Stimulated activated CD4-positive, alpha-beta T cell treated with anti-CD3 and anti-CD28 coated beads, Interleukin-1b, Interleukin-23, amount 100 ng/mL, for 48 hours (primary cell): ENCODE results near the gene OTUD4.
A peak's percentile ranks its signal among the peaks of the same experiment; 100 is the strongest.
"Not testable (repeated sequence)": the region's sequence is repeated elsewhere in the genome, so short reads cannot be mapped to it uniquely, and the experiment has no call there.

Experiments
- DNase-seq: peaks from one replicate; pipeline ENCODE4 v3.0.0-alpha.2; 2020

Gene OTUD4

DNA sequence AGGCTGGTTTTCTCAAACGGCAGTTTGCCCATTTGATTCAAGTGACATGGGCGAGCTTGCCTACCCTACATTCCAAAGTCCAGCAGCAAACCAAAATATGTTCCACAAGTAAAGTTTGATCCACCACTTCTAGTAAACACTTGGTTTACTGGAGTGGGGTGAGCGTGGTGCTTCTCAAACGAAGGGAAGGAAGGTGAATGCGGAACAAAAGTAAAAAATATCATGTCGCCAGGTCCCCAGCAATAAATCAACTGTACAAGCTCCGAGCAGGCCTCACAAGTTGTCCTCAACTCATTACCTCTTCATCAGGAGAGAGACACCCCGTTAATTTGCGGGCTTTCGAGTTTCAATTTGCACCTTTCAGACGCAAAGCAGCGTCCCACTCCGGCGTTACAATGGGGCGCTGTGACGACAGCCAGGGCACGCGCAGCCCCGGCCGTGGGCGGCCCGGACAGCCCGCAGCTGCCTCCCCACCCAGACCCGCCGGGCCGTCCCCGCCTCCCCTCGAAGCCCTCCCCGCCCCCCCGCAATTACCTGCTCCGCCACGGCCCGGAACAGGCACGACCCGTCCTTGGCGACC, 1.0 kb downstream of the OTUD4 start:
- DNase-seq: peak; percentile 80

DNA sequence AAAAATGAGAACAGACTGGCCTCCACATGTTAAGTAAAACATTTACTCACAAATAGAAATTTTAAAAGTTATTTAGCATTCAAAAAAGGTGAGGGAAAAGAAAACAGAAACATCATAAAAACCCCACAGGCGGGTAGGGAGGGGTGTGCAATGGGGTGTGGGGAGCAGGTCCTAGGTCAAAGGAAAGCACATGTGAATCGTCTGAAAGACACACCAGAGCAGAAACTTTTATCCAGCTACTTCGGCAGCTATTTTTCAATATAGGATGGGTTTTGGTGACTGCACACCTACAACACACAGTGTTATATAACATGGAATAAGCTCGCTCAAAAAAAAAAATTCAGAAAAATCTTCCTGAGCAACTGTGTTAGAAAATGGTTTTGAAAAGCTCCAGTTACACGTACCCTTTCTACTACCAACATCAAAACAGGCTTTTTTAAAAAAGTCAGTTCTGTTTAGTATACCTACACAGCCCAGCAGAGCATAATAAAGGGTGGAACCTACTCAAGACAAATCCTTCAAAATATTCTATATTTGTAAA, 1.6 kb downstream of the OTUD4 start:
- no peak for DNase-seq

DNA sequence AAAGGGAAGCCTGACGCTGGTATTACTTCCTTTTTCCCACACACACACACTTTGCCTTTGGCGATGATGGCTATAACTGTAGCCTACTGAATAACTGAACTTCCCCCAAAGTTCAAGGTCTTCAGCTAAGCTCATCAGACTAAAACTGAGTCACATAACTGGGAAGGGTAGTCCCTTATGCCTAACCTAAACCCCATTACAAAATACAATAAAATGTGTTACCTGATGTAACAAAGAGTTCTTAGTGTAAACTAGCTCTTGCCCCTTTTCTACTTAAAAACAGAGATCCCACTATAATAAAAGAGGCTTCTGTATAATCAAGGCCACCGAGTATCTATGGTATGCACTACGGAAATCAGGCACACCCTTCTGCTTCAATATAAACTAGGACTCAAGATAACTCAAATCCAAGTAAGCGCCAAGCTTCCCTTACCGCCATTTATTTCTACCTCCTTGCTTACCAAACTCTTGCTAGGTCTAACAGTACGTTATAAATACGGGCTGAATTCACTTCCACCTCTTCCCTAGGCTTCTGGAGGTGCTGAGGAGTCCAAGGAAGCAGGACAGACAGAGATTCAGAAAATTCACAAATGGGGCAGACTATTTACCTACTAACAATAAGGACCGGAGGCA, 2.4 kb downstream of the OTUD4 start:
- no peak for DNase-seq

DNA sequence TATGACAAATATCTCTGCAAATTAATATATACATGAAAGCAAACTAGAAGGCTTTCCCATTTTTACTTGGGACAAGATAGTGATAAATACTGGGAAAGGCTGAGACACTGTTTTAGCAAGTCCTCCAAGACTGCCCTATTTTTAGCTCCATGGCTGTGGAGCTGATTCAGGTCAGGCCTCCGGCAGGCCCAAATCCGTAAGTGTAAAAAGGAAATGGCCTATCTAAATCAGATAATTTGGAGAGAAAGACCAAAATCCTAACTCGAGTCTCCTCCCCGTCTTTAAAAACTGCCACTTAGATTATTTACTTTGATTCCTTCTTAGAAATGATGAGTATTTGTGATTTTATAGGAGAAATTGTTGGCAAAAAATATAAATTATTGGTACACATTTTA, 2.9 kb downstream of the OTUD4 start:
- no peak for DNase-seq

DNA sequence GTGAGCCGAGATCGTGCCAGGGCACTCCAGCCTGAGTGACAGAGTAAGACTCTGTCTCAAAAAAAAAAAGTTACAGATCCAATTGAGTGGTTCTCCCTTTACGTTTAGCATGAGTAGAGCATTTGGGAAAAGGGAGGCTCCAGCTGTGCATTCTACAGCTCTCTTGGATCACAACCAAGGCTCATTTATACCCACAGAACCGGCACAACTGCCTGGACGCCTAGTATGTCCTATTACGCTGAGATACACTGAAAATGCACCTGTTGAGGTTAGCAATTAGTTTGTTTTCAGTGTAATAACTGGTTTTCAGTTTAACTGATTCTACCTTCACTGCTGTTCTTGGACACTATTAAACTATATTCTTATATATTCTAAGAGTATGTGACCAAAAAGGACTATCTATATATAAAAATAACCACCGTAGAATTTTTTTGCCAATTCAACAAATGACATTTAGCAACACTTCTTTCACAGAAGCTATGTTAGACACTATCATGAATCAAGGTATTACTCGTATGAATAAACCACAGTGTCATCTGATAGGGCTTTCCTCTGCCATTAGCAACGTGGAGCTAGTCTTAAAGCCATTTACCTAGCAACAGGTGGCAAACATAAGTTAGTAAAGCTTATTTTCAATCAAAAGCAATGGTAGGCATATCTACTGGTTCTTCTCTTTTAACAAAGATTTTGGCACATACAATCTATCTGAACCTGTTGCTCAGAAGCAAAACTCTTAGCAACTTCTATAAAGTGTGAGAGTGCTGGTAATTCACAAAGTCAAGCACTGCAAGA, 3.6 kb downstream of the OTUD4 start:
- no peak for DNase-seq

DNA sequence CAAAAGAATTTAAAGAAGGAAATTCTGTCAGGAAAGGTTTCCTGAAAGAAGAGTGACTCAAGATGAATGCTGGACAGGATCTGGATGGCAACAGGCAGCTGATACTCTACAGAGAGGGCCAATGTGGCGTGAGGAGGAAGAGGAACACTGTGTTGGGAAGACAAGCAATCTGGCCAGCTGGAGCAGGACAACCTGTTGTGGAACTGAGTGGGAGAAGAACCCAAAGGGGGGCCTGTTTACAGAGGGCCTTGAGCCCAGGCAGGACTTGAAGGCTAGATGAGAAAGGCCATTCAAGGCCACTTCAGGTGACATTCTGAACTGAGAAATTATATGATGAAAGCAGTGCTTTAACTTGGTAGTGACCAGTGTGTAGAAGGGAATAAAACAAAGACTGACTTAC, 8.5 kb downstream of the OTUD4 start:
- no peak for DNase-seq

DNA sequence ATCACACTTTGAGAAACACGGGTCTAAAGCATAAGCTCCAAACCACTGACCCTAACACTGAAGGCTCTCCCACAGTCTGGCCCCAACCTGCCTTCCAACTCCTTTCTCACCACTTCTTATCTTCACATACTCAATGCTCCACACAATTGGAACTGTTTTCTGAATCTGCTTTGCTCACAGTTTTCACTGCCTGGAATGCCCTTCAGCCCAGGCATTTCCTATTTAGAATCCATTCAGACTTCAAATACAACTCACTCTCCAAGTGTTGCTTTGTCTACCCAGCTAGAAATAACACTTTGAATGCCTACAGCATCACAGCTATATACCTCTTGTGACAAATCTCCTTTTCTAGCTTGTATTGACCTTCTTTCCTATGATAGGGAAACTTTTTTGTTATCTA, 10.2 kb downstream of the OTUD4 start:
- no peak for DNase-seq

DNA sequence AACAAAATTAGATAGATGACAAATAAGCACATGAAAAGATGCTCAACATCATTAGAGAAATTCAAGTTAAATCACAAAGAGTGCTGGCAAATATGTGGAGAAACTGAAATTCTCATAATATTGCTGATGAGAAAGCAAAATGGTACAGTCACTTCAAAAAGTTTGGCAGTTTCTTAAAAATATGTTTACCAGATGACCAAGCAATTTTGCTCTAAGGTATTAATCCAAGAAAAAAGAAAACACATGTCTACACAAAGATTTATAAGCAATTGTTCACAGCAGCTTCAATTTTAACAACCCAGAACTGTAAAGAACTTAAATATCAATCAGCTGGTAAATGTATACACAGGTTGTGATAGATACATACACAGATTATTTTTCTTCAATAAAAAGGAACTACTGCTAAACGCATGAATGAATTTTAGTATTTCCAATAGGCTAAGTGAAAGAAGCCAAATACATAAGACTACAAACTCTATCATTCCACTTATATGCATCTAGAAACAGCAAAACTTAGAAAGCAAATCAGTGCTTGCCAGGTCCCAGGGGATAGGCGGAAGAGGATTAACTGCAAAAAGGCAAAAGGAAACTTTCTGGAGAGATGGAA, 11.7 kb downstream of the OTUD4 start:
- no peak for DNase-seq

DNA sequence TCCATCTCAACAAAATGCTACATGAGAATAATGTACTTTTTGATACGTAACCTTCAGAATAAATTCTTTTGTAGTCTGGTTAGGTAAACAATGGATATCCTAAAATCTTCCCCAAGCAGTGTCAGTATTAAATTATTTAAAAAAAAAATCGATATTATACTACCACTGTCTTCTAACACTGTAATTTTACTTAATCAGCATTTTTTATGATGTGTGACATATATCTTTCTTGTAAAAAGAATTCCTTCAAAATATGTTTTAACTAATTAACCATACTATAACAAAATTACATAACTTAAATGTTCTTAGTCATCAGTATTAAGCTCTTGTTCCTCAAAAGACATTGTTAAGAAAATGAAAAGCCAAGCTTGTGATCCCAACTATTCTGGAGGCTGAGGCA, 12.5 kb downstream of the OTUD4 start:
- DNase-seq: no peak

DNA sequence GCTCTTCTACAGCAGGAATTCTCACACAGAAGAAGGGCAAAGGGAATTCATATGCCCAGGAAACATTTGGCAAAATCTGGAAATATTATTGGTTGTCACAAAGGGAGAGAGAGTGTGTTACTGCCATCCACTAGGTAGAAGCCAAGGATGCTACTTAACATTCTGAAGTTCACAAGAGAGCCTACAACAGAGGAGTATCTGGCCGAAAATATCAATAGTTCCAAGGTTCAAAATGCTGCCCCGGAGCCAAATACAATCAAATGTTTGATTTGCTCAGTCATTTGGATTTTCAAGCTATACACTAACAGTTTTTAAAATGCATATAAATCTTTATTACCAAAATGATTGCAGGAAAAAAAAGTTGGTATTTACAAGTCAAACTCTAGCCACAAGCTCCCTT, 18.8 kb downstream of the OTUD4 start:
- no peak for DNase-seq

DNA sequence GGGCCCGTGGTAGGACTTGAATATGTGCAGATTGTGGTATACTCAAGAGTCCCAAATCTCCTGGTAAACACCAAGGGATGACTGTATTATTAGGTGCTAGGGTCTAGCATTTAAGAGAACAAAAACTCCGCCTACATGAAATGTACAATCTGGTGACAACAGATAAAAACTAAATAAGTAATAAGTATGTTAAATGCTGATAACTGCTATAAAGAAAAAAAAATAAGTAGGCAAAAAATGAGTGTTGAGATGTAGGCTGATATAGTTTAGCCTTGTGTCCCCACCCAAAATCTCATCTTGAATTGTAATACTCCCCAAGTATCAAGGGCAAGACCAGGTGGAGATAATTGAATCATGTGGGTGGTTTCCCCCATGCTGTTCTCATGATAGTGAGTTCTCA, 23.4 kb downstream of the OTUD4 start:
- DNase-seq: no peak

DNA sequence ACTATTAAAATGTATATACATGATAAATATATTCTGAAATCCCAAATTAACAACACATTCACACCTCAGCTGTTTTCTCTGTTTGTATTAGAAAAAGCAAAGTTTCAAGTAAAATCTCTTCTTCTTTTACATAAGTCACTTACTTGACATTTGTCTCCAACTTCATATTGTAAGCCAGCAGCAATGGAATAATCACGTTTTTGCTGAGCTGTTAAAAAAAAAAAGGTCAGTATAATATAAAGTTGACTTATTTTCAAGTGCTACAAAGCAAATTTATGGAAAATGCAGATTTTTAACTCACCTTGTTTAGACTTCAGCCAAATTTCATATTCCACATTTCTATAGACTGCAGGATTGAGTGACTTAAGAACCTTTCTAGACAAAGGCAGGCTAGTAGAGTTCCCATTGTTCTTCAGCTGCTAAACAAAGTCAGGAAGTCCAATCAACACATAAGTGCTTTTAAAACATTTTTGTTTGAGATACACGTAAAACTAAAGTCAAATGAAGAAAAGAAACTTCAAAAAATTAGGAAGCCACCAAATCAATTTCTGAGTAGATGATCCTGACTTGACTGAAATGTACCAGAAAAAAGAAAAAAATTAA, 25.0 kb downstream of the OTUD4 start:
- DNase-seq: no peak

DNA sequence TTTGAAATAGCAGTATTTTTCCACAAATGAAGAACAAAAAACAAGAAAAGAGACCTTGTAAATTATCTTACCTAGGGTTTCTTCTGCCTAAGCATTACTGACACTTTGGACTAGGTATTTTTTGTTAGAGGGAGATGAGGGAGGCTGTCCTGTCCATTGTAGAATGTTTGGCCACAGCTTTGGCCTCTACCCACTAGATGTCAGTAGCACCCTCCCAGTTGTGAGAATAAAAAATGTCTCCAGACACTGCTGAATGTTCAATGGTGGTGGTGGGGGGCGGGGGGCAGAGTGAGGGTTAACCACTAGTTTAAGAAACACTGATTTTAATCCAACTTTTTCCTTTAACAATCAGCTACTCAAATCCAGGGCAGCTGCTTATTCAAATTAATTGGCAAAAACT, 25.8 kb downstream of the OTUD4 start:
- DNase-seq: no peak

DNA sequence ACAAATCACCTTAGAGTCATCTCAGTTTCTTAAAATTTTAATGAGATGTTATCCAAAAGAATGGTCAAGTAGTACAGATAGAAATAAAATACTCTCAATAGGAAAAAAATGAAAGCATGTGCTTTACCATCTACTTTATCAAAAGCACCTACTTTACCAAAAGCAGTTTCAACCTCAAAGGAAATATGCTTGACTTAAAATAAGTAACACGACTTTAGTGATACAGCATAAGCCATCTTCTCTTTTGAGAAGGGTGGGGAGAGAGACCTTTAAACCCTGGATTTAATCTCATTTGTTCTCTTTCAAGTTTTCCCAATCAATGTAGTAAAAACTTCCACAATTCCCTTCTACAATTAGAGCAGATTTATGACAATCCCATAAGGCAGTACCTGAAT, 26.5 kb downstream of the OTUD4 start:
- DNase-seq: no peak

DNA sequence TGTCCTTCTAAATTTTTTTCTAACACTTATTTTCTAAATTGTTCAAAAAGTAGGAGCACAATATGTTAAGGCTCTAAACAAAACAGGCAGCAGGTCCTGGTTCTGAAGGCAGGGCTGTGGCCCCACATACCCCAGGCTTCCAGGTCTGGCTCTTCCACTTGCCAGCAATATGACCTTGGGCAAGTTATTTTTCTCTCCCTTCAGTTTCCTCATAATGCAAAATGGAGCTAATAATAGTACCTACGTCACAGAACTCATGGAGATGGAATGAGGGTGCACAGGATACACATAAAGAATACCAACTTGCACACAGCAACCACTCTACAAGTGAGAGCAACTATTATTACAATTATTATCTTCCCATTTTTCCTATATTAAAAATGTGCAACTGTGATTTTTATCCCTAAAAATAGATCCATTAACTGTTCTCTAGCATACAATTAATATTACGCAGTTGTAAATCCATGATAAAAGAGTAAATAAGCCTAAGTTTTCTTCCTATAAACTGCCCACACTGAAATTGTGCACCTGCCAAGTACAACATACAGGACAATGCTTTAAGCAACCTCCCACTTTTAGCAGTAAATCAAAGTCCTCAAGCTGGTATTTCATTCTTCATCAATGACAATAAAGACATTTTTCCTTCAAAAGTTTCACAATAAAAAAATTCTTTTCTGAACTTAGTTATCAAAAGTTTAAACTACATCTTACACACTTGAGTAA, 27.0 kb downstream of the OTUD4 start:
- DNase-seq: no peak

DNA sequence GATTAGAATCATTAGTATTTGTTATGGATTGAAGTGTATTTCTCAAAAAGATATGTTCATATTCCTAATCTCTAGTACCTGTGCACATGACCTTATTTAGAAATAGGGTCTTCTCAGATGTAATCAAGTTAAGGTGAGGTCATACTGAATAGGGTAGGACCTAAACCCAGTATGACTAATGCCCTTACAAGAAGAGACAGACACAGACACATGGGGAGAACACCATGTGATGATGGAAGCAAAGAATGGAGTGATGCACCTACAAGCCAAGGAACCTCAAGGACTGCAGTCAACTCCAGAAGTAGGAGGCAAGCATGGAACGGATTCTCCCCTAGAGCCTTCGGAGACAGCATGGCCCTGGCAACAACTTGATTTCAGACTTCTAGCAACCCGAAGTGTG, 31.4 kb downstream of the OTUD4 start:
- no peak for DNase-seq

DNA sequence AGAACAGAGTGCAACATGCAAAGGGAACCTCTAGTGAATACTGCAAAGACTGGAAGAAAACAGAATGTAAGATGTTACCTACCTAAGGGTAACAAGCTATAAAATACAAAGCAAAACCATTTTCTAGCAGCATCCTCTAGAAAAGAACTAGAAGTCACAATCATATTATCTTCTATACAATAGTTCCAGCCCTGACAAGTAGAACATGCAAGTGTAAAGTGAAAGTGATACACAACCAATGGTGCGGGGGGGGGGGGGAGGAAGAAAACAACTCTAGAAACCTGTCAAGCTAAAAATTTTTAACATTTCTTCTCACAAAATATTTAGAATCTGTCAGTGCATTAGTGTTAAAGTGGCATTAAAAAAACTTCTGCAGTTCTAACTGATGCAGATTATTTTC, 44.2 kb downstream of the OTUD4 start:
- not testable (repeated sequence) for DNase-seq

DNA sequence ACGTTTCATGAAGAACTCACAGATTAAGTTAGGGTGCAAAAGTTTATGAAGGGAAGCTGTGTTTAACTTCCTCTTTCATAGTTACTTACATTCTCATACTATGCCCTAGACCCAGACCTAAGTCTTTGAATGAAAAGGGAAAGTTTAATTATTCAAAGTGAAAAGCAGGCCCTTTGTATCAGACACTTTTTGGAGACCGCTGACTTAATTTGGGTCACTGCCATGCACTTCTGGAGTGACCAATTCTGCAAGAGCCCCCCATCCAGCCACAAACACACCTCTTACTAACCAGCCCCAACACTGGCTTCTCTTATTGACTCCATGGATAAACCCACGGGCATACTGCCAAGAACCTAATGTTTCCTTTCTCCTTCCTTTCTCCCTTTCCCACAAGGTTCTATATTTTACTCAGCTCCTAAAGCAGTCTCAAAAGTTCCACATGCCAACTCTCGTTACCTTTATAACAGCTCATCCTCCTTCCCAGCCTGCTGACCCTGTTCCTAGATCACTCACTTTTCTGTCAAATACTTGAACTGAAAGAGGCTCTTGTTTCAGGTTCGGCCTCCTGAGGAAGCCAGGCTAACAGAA, 47.8 kb downstream of the OTUD4 start:
- DNase-seq: peak; percentile 28

DNA sequence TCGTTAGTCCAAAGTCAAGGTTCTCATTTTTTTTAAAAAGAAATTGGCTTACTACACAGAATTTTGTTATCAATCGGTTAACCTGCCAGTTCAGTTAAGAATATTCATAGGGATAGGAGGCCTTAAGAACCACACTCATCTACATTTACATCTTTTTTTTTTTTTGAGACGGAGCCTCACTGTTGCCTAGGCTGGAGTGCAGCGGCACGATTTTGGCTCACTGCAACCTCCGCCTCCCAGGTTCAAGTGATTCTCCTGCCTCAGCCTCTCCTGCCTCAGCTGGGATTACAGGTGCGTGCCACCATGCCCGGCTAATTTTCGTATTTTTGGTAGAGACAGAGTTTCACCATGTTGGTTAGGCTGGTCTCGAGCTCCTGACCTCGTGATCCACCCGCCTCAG, 48.5 kb downstream of the OTUD4 start:
- DNase-seq: no peak

DNA sequence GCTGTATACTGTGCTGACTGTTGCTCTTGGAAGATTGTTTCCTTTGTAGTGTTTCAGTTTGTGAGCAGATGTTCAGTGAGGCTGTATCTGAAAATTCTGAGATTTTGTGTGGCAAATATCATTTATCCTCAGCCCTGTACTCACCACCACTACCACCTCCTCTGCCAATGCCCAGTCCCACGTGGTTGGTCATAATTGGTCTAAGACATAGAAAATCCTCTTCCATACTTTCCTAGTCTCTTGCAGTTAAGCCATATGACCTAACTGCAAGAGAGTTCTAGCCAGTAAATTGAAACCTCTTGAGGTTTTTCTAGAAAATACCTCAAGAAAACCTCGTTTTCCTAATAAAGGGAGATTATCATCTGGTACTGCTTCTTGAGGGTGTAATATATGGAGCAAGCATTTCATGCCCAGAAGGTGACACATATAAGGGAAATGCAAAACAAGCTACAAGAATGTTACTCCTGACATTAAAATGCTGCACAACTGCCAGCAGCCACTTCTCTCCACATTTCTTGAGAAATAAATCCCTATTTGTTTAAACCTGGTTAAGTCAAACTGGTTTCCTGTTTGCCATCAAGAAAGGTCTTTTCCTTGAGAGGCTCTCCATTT, 49.5 kb downstream of the OTUD4 start:
- no peak for DNase-seq

DNA sequence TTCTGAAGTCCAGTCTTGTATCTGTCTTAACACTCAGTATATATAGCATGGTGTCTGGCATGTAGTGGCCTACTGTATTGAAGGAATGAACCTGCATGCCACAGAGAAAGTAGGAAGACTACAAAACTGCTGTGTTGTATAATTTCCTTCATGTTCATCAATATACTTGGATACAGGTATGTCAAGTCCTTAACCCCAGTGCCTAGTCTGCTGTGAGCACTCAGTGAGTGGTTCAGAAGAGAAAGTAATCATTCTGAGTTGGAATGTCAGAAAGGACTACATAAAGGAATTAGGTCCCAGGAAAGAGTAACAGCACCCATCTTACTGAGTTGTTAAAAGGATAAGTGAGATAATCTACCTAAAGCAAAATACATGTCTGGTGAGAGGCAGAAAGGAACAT, 50.3 kb downstream of the OTUD4 start:
- DNase-seq: no peak

DNA sequence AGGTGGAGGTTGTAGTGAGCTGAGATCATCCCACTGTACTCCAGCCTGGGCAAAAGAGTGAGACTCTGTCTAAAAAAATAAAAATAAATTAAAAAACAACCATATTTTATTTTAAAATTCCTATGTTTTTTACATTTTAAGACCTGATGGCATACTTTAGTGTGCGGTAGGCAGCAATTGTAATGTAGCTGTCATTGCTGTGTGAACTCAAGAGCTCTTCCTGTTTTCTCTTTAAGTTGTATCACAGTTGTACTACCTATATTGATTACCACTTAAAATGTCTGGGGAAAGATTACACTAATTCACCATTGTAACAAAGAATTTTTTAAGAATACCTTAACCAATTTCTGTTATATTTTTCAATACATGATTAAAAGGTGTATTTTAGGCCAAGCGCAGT, 55.0 kb downstream of the OTUD4 start:
- DNase-seq: no peak
